ENCODE measurements around the gene TTYH3. TPM values are rescaled to one million over a fixed set of nuclear protein-coding genes. Genes with fewer than 3 reads are reported as not detected.

The TTYH3 gene
- total RNA-seq, 4 donors from 2014 or later = 16.7 to 23.8 (median 21.4) TPM

- TF ChIP-seq CTCF (IDR thresholded peaks at IDR 0.05) = no peak
- no peak for DNase-seq
- Histone ChIP-seq H3K36me3 (peaks cover 41 to 51% of the 10 kb centered on the region in 2 donors), H3K27ac (no peak overlapping the region), H3K9me3 (no peaks in the 10 kb centered on the region), H3K4me3 (replicated peaks in 1 of 3) (no peak overlapping the region), H3K27me3 (no peaks in the 10 kb centered on the region), H3K4me1 (no peaks in the 10 kb centered on the region)
- intact Hi-C loops (cut with DNase I) = no loop called here
- WGBS, 2 donors = 88 to 96% methylated on average over 13 to 14 of the region's 23 CpGs
Observed at GRCh38 chr7:2592375-2592865, 39.4 kb upstream of the TTYH3 start.

- no peak for DNase-seq
- TF ChIP-seq POLR2A (IDR thresholded peaks at IDR 0.05) (no peak), CTCF (IDR thresholded peaks at IDR 0.05) (no peak)
- Histone ChIP-seq H3K4me3 (replicated peaks in 1 of 3) (no peak overlapping the region), H3K27ac (no peak overlapping the region), H3K27me3 (no peaks in the 10 kb centered on the region), H3K4me1 (no peaks in the 10 kb centered on the region), H3K9me3 (no peaks in the 10 kb centered on the region), H3K36me3 (peaks cover 48 to 58% of the 10 kb centered on the region in 2 donors)
- WGBS, 2 donors = 94 to 95% methylated on average over 34 to 37 of the region's 38 CpGs
- intact Hi-C loops (cut with DNase I) = no loop called here
Observed at GRCh38 chr7:2593036-2593727, 38.6 kb upstream of the TTYH3 start.

- H3K9me3 ChIP-seq = no peaks in the 10 kb centered on the region
- no peak overlapping the region for H3K27ac ChIP-seq
- 93% methylated on average over 10 of the region's 10 CpGs for WGBS, 2 donors
- no peak for DNase-seq
- no peaks in the 10 kb centered on the region for H3K4me1 ChIP-seq
- H3K27me3 ChIP-seq = no peaks in the 10 kb centered on the region
- H3K4me3 ChIP-seq (replicated peaks in 1 of 3) = no peak overlapping the region
- intact Hi-C loops (cut with DNase I) = no loop called here
- TF ChIP-seq POLR2A (IDR thresholded peaks at IDR 0.05) = no peak
- TF ChIP-seq CTCF (IDR thresholded peaks at IDR 0.05) = no peak
- peaks cover 58 to 70% of the 10 kb centered on the region in 2 donors for H3K36me3 ChIP-seq
Observed at GRCh38 chr7:2594599-2594998, 37.2 kb upstream of the TTYH3 start.

GRCh38 chr7:2595258-2595860, 36.4 kb upstream of the TTYH3 start:
- H3K36me3 ChIP-seq = peaks cover 54 to 66% of the 10 kb centered on the region in 2 donors

More at GRCh38 chr7:2595258-2595860, 36.4 kb upstream of the TTYH3 start:
- Histone ChIP-seq H3K27me3 (no peaks in the 10 kb centered on the region), H3K4me3 (replicated peaks in 1 of 3) (no peak overlapping the region), H3K9me3 (no peaks in the 10 kb centered on the region), H3K4me1 (no peaks in the 10 kb centered on the region), H3K27ac (no peak overlapping the region)
- TF ChIP-seq CTCF (IDR thresholded peaks at IDR 0.05) = no peak
- no peak for TF ChIP-seq POLR2A (IDR thresholded peaks at IDR 0.05)
- DNase-seq = no peak
- WGBS, 2 donors = 92 to 98% methylated on average over 4 to 19 of the region's 27 CpGs
- intact Hi-C loops (cut with DNase I) = no loop called here

All from thyroid gland (tissue), 4 donors.